WTC11 (cell line): ENCODE measurements around the gene CIC. TPM values are rescaled to one million over a fixed set of nuclear protein-coding genes. Genes with fewer than 3 reads are reported as not detected.

Experiments
- EMX1 ChIP-seq: fragments of 250-450 bp; sonication (Bioruptor Pico); IDR thresholded peaks from 2 replicates; pipeline ENCODE4 v1.8.0; 2021; ENCODE audit warnings: mild to moderate bottlenecking
- GABPB1 ChIP-seq: sonication (generic); formaldehyde crosslinking; IDR thresholded peaks from 2 replicates; pipeline ENCODE4 v1.8.1; 2023; ENCODE audit warnings: mild to moderate bottlenecking, missing genetic modification reagents
- HMGA2 ChIP-seq: fragments of 250-450 bp; sonication (Bioruptor Pico); IDR thresholded peaks from 2 replicates; pipeline ENCODE4 v1.4.0; 2021; ENCODE audit warnings: mild to moderate bottlenecking, moderate library complexity
- JAZF1 ChIP-seq: fragments of 250-450 bp; sonication (Bioruptor Pico); IDR thresholded peaks from 2 replicates; pipeline ENCODE4 v1.9.0; 2021; ENCODE audit warnings: moderate library complexity, mild to moderate bottlenecking, inconsistent platforms
- NFATC4 ChIP-seq: fragments of 250-450 bp; sonication (Bioruptor Pico); IDR thresholded peaks from 2 replicates; pipeline ENCODE4 v1.9.0; 2021; ENCODE audit warnings: mild to moderate bottlenecking
- SP1 ChIP-seq: sonication (generic); formaldehyde crosslinking; conservative IDR thresholded peaks from 2 replicates; pipeline ENCODE4 v1.8.1; 2022; ENCODE audit warnings: missing genetic modification reagents
- TP53 ChIP-seq: sonication (generic); formaldehyde crosslinking; IDR thresholded peaks from 2 replicates; pipeline ENCODE4 v1.8.1; 2023; ENCODE audit warnings: mild to moderate bottlenecking, missing genetic modification reagents
- ZNF121 ChIP-seq: sonication (generic); formaldehyde crosslinking; IDR thresholded peaks from 2 replicates; pipeline ENCODE4 v1.8.0; 2023; ENCODE audit warnings: missing genetic modification reagents
- ZNF232 ChIP-seq: sonication (generic); formaldehyde crosslinking; IDR thresholded peaks from 2 replicates; pipeline ENCODE4 v1.8.0; 2022; ENCODE audit warnings: mild to moderate bottlenecking, missing genetic modification reagents
- total RNA-seq: library from RNA; stranded (reverse); gene quantifications from 3 replicates; pipeline ENCODE4 v1.2.3, GENCODE V29; 2021
- TF ChIP-seq, protein P1 (sequence below): fragments of 250-450 bp; sonication (Bioruptor Pico); IDR thresholded peaks from 2 replicates; pipeline ENCODE4 v1.9.0; 2021; ENCODE audit warnings: mild to moderate bottlenecking
- TF ChIP-seq, protein P2 (sequence below): sonication (generic); formaldehyde crosslinking; IDR thresholded peaks from 2 replicates; pipeline ENCODE4 v1.8.1; 2023; ENCODE audit warnings: mild to moderate bottlenecking, missing genetic modification reagents
- TF ChIP-seq, protein P3 (sequence below): fragments of 200-600 bp; IDR thresholded peaks from 2 replicates; pipeline ENCODE4 v1.8.0; 2022; ENCODE audit warnings: antibody characterized with exemption
- TF ChIP-seq, protein P4 (sequence below): sonication (generic); formaldehyde crosslinking; IDR thresholded peaks from 2 replicates; pipeline ENCODE4 v1.8.1; 2023; ENCODE audit warnings: mild to moderate bottlenecking, missing genetic modification reagents, moderate library complexity
- TF ChIP-seq, protein P5 (sequence below): sonication (generic); formaldehyde crosslinking; IDR thresholded peaks from 2 replicates; pipeline ENCODE4 v1.8.1; 2023; ENCODE audit warnings: mild to moderate bottlenecking, missing genetic modification reagents, borderline replicate concordance
- TF ChIP-seq, protein P6 (sequence below): sonication (generic); formaldehyde crosslinking; IDR thresholded peaks from 2 replicates; pipeline ENCODE4 v1.8.1; 2023; ENCODE audit warnings: mild to moderate bottlenecking, missing genetic modification reagents, moderate library complexity
- TF ChIP-seq, protein P7 (sequence below): sonication (generic); formaldehyde crosslinking; conservative IDR thresholded peaks from 2 replicates; pipeline ENCODE4 v1.8.1; 2023; ENCODE audit warnings: mild to moderate bottlenecking, low read depth, missing genetic modification reagents, moderate library complexity
- TF ChIP-seq, protein P8 (sequence below): sonication (generic); formaldehyde crosslinking; IDR thresholded peaks from 2 replicates; pipeline ENCODE4 v1.8.0; 2022; ENCODE audit warnings: mild to moderate bottlenecking, missing genetic modification reagents
- TF ChIP-seq, protein P9 (sequence below): sonication (generic); formaldehyde crosslinking; conservative IDR thresholded peaks from 2 replicates; pipeline ENCODE4 v1.8.1; 2022; ENCODE audit warnings: mild to moderate bottlenecking, missing genetic modification reagents
- TF ChIP-seq, protein P10 (sequence below): sonication (generic); formaldehyde crosslinking; IDR thresholded peaks from 2 replicates; pipeline ENCODE4 v1.8.1; 2023; ENCODE audit warnings: mild to moderate bottlenecking, moderate library complexity, missing genetic modification reagents

Gene CIC
- total RNA-seq, 1 experiment from 2014 or later: 55.8 TPM

DNA sequence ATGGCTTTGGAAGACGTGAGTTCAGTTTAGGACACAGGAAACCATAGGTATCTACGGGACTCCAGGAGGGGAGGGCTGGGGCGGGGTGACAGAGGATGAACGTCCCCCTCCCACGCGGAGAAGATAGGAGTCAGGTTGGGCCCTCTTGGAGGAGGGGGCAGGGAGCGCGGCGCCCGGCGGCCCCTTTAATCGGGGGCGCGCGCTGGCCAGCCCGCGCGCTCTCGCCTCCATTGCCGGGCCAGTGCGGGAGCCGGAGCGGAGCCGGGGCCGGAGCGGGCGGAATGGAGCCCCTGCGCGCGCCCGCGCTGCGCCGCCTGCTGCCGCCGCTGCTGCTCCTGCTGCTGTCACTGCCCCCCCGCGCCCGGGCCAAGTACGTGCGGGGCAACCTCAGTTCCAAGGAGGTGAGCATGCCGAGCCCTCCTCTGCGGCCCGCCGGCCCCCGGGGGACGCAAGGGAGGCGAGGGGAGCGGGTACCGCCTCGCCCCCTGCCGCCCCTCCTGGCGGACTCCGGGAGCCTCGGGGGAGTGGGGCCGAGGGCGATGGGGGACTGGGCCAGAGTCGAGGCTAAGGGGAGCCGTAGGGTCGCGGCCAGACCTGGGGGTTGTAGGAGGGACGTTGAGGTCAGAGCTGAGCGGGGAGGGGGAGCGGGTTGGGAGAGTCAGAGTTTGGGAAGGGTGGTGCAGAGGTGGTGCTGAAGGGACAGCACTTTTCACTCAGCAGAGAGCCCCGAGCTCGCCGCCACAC lies 44.2 kb downstream of the CIC start, which contains the start of gene TMEM145 (continued):
- TF ChIP-seq, protein P1, sequence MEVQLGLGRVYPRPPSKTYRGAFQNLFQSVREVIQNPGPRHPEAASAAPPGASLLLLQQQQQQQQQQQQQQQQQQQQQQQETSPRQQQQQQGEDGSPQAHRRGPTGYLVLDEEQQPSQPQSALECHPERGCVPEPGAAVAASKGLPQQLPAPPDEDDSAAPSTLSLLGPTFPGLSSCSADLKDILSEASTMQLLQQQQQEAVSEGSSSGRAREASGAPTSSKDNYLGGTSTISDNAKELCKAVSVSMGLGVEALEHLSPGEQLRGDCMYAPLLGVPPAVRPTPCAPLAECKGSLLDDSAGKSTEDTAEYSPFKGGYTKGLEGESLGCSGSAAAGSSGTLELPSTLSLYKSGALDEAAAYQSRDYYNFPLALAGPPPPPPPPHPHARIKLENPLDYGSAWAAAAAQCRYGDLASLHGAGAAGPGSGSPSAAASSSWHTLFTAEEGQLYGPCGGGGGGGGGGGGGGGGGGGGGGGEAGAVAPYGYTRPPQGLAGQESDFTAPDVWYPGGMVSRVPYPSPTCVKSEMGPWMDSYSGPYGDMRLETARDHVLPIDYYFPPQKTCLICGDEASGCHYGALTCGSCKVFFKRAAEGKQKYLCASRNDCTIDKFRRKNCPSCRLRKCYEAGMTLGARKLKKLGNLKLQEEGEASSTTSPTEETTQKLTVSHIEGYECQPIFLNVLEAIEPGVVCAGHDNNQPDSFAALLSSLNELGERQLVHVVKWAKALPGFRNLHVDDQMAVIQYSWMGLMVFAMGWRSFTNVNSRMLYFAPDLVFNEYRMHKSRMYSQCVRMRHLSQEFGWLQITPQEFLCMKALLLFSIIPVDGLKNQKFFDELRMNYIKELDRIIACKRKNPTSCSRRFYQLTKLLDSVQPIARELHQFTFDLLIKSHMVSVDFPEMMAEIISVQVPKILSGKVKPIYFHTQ: no peak
- TF ChIP-seq, protein P2, sequence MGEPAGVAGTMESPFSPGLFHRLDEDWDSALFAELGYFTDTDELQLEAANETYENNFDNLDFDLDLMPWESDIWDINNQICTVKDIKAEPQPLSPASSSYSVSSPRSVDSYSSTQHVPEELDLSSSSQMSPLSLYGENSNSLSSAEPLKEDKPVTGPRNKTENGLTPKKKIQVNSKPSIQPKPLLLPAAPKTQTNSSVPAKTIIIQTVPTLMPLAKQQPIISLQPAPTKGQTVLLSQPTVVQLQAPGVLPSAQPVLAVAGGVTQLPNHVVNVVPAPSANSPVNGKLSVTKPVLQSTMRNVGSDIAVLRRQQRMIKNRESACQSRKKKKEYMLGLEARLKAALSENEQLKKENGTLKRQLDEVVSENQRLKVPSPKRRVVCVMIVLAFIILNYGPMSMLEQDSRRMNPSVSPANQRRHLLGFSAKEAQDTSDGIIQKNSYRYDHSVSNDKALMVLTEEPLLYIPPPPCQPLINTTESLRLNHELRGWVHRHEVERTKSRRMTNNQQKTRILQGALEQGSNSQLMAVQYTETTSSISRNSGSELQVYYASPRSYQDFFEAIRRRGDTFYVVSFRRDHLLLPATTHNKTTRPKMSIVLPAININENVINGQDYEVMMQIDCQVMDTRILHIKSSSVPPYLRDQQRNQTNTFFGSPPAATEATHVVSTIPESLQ (CRISPR knock-in tag): no peak
- TF ChIP-seq SP1 (0 out of 2 replicates have a peak, but pooled peaks have one; percentile 39), NFATC4 (CRISPR knock-in tag) (no peak), JAZF1 (CRISPR knock-in tag) (no peak), EMX1 (CRISPR knock-in tag) (no peak), ZNF121 (CRISPR knock-in tag) (no peak), ZNF232 (CRISPR knock-in tag) (no peak), GABPB1 (CRISPR knock-in tag) (no peak), TP53 (CRISPR knock-in tag) (peak; percentile 36; the same call in 1 of the 2 replicates), HMGA2 (no peak)
- TF ChIP-seq, protein P3, sequence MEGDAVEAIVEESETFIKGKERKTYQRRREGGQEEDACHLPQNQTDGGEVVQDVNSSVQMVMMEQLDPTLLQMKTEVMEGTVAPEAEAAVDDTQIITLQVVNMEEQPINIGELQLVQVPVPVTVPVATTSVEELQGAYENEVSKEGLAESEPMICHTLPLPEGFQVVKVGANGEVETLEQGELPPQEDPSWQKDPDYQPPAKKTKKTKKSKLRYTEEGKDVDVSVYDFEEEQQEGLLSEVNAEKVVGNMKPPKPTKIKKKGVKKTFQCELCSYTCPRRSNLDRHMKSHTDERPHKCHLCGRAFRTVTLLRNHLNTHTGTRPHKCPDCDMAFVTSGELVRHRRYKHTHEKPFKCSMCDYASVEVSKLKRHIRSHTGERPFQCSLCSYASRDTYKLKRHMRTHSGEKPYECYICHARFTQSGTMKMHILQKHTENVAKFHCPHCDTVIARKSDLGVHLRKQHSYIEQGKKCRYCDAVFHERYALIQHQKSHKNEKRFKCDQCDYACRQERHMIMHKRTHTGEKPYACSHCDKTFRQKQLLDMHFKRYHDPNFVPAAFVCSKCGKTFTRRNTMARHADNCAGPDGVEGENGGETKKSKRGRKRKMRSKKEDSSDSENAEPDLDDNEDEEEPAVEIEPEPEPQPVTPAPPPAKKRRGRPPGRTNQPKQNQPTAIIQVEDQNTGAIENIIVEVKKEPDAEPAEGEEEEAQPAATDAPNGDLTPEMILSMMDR: no peak
- TF ChIP-seq, protein P4, sequence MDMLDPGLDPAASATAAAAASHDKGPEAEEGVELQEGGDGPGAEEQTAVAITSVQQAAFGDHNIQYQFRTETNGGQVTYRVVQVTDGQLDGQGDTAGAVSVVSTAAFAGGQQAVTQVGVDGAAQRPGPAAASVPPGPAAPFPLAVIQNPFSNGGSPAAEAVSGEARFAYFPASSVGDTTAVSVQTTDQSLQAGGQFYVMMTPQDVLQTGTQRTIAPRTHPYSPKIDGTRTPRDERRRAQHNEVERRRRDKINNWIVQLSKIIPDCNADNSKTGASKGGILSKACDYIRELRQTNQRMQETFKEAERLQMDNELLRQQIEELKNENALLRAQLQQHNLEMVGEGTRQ (CRISPR knock-in tag): 0 out of 2 replicates have a peak, but pooled peaks have one; percentile 13
- TF ChIP-seq, protein P5, sequence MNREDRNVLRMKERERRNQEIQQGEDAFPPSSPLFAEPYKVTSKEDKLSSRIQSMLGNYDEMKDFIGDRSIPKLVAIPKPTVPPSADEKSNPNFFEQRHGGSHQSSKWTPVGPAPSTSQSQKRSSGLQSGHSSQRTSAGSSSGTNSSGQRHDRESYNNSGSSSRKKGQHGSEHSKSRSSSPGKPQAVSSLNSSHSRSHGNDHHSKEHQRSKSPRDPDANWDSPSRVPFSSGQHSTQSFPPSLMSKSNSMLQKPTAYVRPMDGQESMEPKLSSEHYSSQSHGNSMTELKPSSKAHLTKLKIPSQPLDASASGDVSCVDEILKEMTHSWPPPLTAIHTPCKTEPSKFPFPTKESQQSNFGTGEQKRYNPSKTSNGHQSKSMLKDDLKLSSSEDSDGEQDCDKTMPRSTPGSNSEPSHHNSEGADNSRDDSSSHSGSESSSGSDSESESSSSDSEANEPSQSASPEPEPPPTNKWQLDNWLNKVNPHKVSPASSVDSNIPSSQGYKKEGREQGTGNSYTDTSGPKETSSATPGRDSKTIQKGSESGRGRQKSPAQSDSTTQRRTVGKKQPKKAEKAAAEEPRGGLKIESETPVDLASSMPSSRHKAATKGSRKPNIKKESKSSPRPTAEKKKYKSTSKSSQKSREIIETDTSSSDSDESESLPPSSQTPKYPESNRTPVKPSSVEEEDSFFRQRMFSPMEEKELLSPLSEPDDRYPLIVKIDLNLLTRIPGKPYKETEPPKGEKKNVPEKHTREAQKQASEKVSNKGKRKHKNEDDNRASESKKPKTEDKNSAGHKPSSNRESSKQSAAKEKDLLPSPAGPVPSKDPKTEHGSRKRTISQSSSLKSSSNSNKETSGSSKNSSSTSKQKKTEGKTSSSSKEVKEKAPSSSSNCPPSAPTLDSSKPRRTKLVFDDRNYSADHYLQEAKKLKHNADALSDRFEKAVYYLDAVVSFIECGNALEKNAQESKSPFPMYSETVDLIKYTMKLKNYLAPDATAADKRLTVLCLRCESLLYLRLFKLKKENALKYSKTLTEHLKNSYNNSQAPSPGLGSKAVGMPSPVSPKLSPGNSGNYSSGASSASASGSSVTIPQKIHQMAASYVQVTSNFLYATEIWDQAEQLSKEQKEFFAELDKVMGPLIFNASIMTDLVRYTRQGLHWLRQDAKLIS (CRISPR knock-in tag): no peak
- TF ChIP-seq, protein P6, sequence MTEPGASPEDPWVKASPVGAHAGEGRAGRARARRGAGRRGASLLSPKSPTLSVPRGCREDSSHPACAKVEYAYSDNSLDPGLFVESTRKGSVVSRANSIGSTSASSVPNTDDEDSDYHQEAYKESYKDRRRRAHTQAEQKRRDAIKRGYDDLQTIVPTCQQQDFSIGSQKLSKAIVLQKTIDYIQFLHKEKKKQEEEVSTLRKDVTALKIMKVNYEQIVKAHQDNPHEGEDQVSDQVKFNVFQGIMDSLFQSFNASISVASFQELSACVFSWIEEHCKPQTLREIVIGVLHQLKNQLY: no peak
- TF ChIP-seq, protein P7, sequence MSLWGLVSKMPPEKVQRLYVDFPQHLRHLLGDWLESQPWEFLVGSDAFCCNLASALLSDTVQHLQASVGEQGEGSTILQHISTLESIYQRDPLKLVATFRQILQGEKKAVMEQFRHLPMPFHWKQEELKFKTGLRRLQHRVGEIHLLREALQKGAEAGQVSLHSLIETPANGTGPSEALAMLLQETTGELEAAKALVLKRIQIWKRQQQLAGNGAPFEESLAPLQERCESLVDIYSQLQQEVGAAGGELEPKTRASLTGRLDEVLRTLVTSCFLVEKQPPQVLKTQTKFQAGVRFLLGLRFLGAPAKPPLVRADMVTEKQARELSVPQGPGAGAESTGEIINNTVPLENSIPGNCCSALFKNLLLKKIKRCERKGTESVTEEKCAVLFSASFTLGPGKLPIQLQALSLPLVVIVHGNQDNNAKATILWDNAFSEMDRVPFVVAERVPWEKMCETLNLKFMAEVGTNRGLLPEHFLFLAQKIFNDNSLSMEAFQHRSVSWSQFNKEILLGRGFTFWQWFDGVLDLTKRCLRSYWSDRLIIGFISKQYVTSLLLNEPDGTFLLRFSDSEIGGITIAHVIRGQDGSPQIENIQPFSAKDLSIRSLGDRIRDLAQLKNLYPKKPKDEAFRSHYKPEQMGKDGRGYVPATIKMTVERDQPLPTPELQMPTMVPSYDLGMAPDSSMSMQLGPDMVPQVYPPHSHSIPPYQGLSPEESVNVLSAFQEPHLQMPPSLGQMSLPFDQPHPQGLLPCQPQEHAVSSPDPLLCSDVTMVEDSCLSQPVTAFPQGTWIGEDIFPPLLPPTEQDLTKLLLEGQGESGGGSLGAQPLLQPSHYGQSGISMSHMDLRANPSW (CRISPR knock-in tag): no peak
- TF ChIP-seq, protein P8, sequence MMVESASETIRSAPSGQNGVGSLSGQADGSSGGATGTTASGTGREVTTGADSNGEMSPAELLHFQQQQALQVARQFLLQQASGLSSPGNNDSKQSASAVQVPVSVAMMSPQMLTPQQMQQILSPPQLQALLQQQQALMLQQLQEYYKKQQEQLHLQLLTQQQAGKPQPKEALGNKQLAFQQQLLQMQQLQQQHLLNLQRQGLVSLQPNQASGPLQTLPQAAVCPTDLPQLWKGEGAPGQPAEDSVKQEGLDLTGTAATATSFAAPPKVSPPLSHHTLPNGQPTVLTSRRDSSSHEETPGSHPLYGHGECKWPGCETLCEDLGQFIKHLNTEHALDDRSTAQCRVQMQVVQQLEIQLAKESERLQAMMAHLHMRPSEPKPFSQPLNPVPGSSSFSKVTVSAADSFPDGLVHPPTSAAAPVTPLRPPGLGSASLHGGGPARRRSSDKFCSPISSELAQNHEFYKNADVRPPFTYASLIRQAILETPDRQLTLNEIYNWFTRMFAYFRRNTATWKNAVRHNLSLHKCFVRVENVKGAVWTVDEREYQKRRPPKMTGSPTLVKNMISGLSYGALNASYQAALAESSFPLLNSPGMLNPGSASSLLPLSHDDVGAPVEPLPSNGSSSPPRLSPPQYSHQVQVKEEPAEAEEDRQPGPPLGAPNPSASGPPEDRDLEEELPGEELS (CRISPR knock-in tag): peak; percentile 69
- TF ChIP-seq, protein P9, sequence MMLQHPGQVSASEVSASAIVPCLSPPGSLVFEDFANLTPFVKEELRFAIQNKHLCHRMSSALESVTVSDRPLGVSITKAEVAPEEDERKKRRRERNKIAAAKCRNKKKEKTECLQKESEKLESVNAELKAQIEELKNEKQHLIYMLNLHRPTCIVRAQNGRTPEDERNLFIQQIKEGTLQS (CRISPR knock-in tag): no peak
- TF ChIP-seq, protein P10, sequence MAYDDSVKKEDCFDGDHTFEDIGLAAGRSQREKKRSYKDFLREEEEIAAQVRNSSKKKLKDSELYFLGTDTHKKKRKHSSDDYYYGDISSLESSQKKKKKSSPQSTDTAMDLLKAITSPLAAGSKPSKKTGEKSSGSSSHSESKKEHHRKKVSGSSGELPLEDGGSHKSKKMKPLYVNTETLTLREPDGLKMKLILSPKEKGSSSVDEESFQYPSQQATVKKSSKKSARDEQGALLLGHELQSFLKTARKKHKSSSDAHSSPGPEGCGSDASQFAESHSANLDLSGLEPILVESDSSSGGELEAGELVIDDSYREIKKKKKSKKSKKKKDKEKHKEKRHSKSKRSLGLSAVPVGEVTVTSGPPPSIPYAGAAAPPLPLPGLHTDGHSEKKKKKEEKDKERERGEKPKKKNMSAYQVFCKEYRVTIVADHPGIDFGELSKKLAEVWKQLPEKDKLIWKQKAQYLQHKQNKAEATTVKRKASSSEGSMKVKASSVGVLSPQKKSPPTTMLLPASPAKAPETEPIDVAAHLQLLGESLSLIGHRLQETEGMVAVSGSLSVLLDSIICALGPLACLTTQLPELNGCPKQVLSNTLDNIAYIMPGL (CRISPR knock-in tag): peak; percentile 84
